ENCODE results near the gene CZIB.
"Not testable (repeated sequence)": the region's sequence is repeated elsewhere in the genome, so short reads cannot be mapped to it uniquely, and the experiment has no call there.

Gene CZIB

DNA sequence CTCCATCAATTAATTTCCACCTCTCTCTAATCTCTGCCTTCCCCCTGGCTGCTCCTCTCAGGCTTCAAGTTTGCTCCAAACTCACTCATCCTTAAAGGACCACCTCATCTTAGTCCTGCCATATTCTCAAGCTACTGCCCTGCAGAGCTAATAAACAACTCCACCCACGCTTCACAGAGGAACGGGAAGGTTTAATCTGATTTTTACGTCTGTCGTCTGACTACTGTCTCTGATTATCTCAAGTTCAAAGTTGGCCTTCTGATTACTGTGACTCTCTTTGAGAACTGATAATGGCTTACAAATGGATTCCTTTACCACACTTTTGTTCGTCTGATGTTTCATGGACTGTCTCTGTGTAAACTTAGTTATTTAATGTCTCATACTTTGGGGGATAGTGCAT, 31.4 kb downstream of the CZIB start:
- DNase-seq (ENCODE audit: low read depth, low spot score): no peak

DNA sequence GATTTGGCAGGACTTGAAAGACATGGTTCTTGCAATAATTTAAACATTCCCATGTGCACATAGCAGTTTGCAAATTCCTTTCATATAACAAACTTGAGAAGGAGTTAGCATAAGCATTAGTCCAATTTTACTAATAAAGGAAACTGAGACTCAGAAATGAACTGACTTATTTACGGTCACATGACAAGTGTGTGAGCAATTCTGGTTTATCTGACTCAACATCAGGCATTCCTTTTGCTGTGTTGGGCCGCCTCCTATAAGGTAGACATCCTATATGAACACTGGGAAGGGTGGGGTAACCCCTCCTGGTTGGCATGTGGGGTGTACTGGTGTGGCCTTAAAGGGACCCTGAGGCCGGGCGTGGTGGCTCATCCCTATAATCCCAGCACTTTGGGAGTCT, 32.3 kb downstream of the CZIB start:
- DNase-seq (ENCODE audit: low read depth, low spot score): no peak

DNA sequence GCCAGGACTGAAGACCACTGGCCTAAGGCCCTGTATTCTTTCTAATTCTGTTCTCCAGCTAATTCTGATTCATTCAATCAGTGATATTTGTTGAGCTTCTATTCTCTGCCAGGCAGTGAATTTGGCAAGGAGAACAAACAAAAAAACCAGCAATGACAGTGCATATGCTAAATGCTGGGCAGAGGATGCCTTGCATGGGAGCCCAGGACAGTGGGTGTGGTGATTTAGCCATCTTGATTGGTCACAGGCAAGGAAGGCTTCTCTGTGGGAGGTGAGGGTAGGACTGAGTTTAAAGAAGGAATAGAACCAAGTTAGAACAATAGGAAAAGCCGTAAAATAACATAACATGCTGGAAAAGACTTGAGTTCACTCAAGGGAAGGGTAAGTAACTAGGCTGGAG, 33.0 kb downstream of the CZIB start:
- DNase-seq (ENCODE audit: low read depth, low spot score): no peak

DNA sequence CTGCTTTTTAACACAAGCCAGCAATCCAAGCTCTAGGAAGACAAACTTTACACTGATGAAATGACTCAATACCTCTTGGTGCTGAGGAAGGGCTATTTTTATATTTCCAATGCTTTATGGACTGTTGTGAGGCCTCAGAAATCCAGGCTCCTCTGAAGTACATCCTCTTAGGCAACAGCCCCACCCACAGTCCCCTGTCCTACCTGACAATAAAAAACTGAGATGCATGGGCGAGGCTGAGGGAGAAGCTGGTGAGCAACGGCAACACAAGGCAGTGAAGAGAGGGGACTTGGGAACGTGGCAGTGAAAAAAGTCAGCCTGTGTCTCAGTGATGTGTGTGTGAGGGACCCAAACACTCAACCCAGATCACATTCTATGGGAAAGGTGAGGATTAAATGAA, 33.9 kb downstream of the CZIB start:
- DNase-seq (ENCODE audit: low read depth, low spot score): no peak

DNA sequence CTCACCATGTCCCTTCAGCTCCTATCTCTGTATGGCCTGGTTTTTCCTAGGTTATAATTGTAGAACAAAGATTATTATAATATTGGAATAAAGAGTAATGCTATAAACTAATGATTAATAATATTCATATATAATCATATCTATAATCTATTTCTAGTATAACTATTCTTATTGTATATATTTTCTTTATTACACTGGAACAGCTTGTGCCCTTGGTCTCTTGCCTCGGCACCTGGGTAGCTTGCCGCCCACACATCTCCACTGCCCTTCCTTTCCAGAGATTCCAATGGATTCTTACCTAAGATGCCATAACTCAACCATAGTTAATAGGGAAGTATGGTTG, 34.5 kb downstream of the CZIB start:
- DNase-seq (ENCODE audit: low read depth, low spot score): not testable (repeated sequence)

DNA sequence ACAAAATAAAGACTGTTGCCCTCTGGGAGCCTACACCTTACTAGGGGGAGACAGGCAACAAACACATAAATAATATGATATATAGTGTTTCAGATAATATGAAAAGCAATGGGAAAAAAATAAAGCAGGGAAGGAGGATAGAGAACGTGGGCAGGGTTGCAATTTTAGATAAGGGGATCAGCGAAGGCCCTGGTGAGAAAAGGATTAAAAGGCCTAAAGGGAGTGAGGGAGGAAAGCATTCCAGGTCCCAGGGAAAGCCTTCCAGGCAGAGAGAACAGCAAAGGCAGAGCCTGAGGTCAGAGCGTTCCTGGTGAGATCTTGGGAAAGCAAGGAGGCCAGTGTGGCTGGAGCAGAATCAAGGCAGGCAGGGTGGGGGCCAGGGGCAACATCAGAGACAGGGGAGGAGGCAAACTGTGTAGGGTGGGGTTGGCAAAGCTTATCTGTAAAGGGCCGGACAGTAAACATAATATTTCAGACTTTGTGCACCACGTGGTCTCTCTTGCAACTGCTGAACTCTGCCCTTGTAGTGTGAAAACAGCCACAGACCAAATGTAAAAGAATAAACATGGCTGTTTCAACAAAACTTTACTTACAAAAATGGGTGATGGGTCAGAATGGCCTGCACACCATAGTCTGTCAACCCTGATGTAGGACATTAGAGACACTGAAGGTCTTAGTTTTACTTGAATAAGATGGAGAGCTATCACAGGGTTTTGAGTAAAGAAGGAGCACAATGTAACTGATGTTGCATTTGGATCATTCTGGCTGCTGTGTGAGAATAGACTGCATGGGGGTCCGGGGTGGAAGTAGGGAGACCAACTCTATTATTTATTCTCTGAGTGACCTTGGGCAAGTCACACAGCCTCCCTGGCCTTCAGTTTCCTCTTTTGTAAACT, 37.1 kb downstream of the CZIB start:
- peak; percentile 61 for DNase-seq (ENCODE audit: low read depth, low spot score)

DNA sequence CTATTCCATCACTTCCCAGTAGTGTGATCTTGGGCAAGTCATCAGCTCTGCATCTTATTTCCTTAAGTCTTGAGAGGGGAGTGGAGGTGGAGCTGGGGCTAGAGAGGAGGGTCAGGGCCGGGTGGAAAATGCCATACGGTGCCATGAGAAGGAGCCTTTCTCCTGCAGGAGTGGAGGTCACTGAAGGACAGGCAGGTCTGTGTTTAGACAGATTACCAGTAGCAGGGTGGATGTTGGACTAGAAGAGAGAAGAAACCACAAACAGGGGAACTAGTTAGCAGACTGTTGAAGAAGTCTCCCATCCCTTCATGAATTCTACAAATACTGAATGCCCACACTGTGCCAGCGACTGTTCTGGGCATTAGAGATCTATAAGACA, 37.7 kb downstream of the CZIB start:
- no peak for DNase-seq (ENCODE audit: low read depth, low spot score)

DNA sequence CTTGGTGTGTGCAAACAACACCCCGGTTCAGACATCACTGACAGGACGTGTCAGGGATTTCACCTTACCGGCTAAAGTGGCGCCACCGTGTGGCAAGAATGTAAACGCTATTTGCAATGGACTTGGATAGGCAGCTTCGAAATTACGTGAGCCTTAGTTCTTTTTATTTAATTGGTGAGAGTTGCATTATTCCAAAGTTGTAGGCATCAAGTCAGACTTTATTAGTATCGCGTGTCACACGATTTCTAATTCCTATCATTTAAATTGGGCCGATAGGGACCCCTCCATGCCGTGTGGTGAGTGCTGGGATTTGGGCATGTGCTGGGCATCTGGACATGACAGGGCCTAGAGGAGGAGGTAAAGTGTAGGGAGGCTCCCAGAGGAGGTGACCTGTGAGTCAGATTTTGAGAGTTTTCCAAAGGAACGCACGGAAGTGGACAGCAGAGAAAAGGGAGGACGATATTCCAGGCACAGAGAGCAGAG, 38.3 kb downstream of the CZIB start:
- peak; percentile 71 for DNase-seq (ENCODE audit: low read depth, low spot score)

DNA sequence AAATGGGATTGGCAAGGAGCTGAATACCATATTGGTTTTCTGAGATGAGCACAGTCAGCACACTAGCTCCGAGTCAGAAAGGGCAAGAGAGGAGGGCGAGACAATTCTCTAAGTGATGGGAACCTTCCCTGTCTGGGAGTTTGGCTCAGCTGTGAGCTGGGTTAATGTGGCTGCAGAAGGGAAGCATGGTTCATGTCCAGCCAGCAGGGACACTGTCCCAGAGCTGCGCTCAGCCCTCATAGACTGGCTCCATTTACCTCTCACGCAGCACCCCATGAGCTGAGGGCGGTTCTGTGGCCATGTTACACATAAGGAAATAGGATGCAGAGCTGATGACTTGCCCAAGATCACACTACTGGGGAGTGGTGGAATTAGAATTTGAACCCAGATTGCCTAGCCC, 39.5 kb downstream of the CZIB start:
- no peak for DNase-seq (ENCODE audit: low read depth, low spot score)

DNA sequence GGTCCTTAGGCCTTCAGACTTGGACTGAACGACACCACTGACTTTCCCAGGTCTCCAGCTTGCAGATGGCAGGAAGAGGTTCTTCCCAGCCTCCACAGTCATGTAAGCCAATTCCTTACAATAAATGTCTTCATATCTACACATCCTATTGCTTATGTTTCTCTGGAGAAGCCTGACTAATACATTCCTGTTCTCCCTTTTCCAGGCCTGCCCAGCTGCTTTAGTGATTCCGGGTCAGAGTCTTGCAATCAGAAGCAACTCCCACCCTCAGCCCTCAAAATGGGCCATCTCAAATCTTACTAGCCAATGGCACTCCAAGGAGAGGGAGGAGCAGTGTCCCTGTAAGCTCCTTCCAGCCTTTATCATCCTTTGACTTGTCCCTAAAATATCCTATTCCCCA, 40.2 kb downstream of the CZIB start:
- DNase-seq (ENCODE audit: low read depth, low spot score): no peak

DNA sequence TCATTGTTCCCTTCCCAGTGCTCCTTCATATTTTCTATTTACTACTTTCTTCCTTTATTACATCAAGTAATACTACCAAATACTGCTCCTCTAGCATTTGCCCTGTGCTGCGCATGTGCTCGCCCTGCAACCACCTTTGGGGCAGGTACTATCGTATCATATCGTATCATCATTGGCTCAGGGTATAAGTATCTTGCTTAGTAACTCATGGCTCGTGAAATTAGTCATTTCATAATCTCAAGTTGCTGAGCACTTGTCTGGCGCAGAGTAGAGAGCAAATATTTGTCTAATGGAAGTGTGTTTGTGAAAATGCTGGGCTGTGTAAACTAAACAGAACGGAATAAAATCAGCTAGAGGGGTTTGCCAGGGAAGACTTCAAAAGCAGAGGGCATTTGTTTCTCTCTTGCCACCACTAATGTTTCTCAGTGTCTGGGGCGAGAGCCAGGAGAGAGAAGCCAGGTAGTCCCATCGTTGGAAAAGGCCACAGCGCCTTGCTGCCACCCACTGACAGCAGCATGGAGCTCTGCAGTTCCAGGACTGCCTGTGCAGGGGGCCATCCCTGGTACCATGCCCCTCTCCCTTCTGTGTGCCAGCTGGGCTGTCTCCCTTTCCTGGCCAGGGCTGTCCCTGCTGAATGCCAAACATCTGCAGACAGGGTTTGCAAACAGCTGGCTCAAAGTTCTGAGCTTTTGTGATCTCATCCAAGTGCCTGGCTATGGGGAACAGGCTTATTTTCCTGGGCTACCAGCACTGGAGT, 43.8 kb downstream of the CZIB start:
- no peak for DNase-seq (ENCODE audit: low read depth, low spot score)

DNA sequence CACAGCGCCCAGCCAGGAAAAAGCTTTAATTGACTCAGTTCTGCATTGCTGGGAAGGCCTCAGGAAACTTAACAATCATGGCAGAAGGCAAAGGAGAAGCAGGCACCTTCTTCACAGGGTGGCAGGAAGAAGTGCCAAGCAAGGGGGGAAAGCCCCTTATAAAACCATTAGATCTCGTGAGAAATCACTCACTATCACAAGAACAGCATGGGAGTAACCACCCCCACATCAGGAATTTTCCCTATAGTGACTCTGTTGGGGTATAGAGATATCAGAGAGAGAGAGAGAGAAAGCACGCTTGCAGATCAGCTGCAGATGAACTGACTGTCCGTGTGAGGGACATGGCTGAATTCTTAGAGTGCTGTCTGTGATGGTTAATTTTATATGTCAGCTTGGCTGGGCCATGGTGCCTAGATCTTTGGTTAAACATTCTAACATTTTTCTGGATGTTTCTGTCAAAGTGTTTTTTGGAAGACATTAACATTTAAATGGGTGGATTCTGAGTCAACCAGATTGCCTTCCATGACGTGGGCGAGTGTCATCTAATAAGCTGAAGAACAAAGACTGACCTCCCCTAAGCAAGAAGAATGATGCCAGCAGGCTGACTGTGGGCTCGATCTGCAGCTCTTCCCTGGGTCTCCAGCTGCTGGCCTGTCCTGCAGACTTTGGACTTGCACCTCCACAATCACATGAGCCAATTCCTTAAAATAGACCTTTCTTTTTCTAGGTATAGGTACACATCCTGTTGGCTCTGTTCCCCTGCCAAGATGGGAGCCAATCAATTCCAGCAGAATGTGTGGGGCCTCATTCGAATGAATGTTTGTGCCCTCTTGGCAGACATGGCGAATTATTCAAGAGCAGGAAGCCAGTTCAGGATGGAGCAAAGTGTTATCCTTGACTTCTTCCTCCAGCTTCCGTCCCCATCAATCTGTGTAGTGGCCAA, 45.2 kb downstream of the CZIB start:
- DNase-seq (ENCODE audit: low read depth, low spot score): no peak

DNA sequence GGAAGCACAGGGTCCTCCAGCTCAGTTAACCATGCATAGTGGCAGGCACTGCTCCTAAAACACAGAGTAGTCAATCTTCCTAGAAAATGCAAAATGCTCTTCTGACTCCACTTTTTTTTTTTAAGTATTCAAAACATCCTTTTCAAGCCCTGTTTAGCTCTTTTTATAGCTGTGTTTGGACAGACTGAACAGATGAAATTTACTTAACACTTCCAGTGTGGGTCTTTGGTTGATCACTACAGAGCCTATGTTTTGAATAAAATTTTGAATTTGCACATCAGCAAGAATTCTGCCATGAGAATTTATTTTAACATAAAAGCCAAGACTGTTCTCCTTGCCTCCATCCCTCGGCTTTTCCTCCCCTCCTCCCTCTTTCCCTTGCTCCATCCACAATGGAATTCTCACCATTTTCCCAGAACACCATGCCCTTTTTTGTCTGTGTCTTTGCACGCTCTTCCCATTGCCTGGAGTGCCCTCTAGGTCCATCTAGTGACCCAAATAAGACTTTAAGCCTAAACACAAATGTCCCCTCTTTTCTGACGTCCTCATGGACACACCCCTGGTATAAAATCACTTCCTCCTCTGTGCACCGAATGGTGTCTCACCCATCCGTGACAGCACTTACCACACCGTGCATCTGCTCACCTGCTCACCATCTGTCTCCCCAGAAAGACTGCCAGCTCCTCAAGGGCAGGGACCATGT, 47.9 kb downstream of the CZIB start:
- DNase-seq (ENCODE audit: low read depth, low spot score): peak; percentile 40

DNA sequence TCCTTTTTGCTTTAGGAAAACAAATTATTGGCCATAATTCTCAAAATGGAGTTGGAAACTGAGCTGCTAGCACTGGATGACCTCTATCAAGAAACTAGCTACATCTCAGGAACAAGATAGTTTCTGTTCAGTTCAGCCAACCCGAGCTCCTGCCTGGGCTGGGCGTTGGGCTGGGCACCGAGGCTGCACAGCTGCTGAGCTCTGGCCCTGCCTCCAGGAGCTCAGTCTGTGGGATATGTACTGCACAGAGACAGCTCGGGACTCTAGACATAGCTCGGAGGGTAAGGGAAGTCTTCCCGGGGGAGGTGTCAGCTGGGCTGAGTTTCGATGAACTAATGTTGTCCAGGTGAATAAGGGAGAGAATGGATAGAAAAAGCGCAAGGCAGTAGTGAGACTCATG, 53.5 kb downstream of the CZIB start:
- no peak for DNase-seq (ENCODE audit: low read depth, low spot score)

DNA sequence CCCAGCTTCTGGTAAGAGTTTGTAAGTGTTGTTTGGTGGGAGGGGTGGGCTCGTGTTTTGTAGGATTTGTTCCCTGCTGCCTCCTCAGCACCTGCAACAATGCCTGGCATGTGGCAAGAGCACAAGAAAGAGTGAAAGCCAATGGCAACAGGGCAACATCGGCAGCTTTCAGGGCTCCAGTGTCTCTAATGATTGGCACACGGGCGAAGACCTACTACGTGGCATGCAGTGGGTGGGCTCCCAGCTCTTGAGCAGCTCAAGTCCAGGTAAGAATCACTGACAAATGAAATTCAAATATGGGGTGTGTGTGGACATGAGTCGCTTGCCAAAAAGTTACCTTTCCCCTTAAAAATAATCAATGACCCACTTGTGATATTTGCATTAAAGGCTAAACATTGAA, 54.1 kb downstream of the CZIB start:
- DNase-seq (ENCODE audit: low read depth, low spot score): no peak

DNA sequence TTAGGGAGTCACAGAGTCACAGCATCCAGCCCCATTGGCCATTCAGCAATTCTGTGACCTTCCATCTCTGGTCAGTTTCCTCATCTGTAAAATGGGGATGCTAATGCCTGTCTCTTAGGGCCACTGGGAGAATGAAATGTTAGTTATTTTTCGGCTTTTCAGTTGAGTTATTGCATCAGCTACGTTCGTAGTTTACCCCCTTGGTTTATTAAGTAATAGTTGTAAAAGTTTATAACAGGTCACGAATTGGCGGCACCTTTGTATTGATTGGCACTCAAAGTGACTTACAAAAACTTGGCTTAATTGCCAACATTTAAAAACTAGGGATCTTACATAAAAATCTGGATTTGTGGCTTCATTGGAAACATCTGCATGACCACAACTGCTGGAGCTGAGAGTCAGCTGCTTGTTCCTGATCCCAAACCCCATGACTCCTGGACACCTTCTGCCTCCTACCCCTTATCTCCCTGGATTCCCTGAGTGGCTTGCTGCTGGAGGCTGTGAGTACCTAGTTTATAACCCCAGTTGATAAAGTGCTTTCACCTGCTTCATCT, 54.9 kb downstream of the CZIB start:
- DNase-seq (ENCODE audit: low read depth, low spot score): no peak

Data from ELF-1 (cell line).